HepG2 (cell line): ENCODE measurements around the gene AADACL2. TPM values are rescaled to one million over a fixed set of nuclear protein-coding genes. Genes with fewer than 3 reads are reported as not detected.

Experiments used
- ATAC-seq: fragments of 200-7000 bp; cut with Tn5 transposase; 3 replicates; pipeline ENCODE4 v1.9.1; 2020; ENCODE audit warnings: mild to moderate bottlenecking, moderate library complexity
- BruUV-seq: library from RNA; stranded (reverse); fragments of 400-500 nt; replicated peaks from 2 replicates; lab custom pipeline; 2021; lab: Mats Ljungman, UMichigan
- CTCF ChIA-PET: fragments of 300-600 bp; formaldehyde crosslinking; extraction: SDS; loops from one replicate; lab custom pipeline; 2021; ENCODE audit warnings: low total read pairs, inconsistent platforms, low intra/inter-chr PET ratio; lab: Yijun Ruan, JAX
- POLR2A ChIA-PET: fragments of 350-600 bp; sonication (Branson Sonifier 250); formaldehyde crosslinking; loops from one replicate; lab custom pipeline; 2020; ENCODE audit warnings: antibody characterized with exemption, inconsistent platforms; lab: Yijun Ruan, JAX
- DNase-seq: peaks from one replicate; pipeline ENCODE4 v3.0.0-alpha.2; 2015; ENCODE audit warnings: low spot score
- FAIRE-seq: peaks from 3 replicates; lab custom pipeline; 2011; peaks lifted over from hg19 to GRCh38; lab: Jason Lieb, UNC
- H2AFZ ChIP-seq: one replicate; pipeline ENCODE4 v1.6.1; 2011; ENCODE audit warnings: low read length, inconsistent platforms
- H3K27ac ChIP-seq: fragments of 300-600 bp; 3 replicates; pipeline ENCODE4 v1.8.0; 2011; ENCODE audit warnings: mixed run types, mild to moderate bottlenecking, mixed read lengths, low read length, inconsistent platforms; ENCODE audit not compliant: insufficient read depth; ENCODE audit errors: extremely low read length
- H3K27me3 ChIP-seq, 2 experiments: fragments of 200-600 bp in 1 of 2; 2 replicates in 1 of 2; 3 replicates in 1 of 2; pipeline versions ENCODE4 v1.6.0 to v1.8.0; 2011; ENCODE audit warnings: low read length in 2 of 2, mild to moderate bottlenecking in 2 of 2, moderate library complexity in 2 of 2, inconsistent platforms in 1 of 2; ENCODE audit not compliant: insufficient read depth in 2 of 2, control insufficient read depth in 1 of 2
- H3K36me3 ChIP-seq, 2 experiments: fragments of 200-600 bp in 1 of 2; replicated peaks in 1 of 2; 2 replicates in 1 of 2; 3 replicates in 1 of 2; pipeline versions ENCODE4 v1.5.1 to v1.8.0; 2011; ENCODE audit warnings: low read length in 2 of 2, inconsistent platforms in 1 of 2; ENCODE audit not compliant: insufficient read depth in 2 of 2, control insufficient read depth in 1 of 2
- H3K4me1 ChIP-seq: 2 replicates; pipeline ENCODE4 v1.5.1; 2012; ENCODE audit warnings: low read length, inconsistent platforms; ENCODE audit not compliant: insufficient read depth
- H3K4me2 ChIP-seq: 2 replicates; pipeline ENCODE4 v1.6.0; 2011; ENCODE audit warnings: low read depth, low read length, inconsistent platforms
- H3K4me3 ChIP-seq, 3 experiments: fragments of 200-600 bp in 1 of 3; sonication (generic), shearing (Covaris generic) in 1 of 3; replicated peaks in 1 of 3; 2 replicates each; pipeline ENCODE4 v1.5.1; 2011 to 2016; ENCODE audit warnings: low read length in 3 of 3, inconsistent platforms in 2 of 3, low read depth in 2 of 3, mild to moderate bottlenecking in 2 of 3, control low read depth in 1 of 3, mixed read lengths in 1 of 3; ENCODE audit not compliant: insufficient read depth in 1 of 3
- H3K79me2 ChIP-seq: one replicate; pipeline ENCODE4 v1.6.1; 2011; ENCODE audit warnings: low read length, inconsistent platforms; ENCODE audit not compliant: insufficient read depth
- H3K9ac ChIP-seq: 2 replicates; pipeline ENCODE4 v1.6.0; 2011; ENCODE audit warnings: mild to moderate bottlenecking, low read depth, low read length, inconsistent platforms; ENCODE audit not compliant: insufficient read depth
- H3K9me3 ChIP-seq: 2 replicates; pipeline ENCODE4 v1.5.1; 2012; ENCODE audit warnings: mild to moderate bottlenecking, low read length
- H4K20me1 ChIP-seq: 2 replicates; pipeline ENCODE4 v1.6.0; 2011; ENCODE audit warnings: inconsistent platforms, mild to moderate bottlenecking, low read length, moderate library complexity; ENCODE audit not compliant: insufficient read depth
- DPF2 ChIP-seq: sonication (generic); formaldehyde crosslinking; IDR thresholded peaks from 2 replicates; pipeline ENCODE4 v1.4.0; 2020; ENCODE audit warnings: mild to moderate bottlenecking, low read depth, missing genetic modification reagents, borderline replicate concordance
- JDP2 ChIP-seq: sonication (generic); formaldehyde crosslinking; IDR thresholded peaks from 2 replicates; pipeline ENCODE4 v1.8.1; 2022; ENCODE audit warnings: missing genetic modification reagents, borderline replicate concordance
- MBD4 ChIP-seq: IDR thresholded peaks from 2 replicates; pipeline ENCODE4 v1.6.1; 2012; ENCODE audit warnings: low read length, inconsistent platforms, borderline replicate concordance
- MED1 ChIP-seq: sonication (generic); formaldehyde crosslinking; IDR thresholded peaks from 2 replicates; pipeline ENCODE4 v1.4.0; 2020; ENCODE audit warnings: missing genetic modification reagents
- NFAT5 ChIP-seq: sonication (generic); formaldehyde crosslinking; IDR thresholded peaks from 2 replicates; pipeline ENCODE4 v1.4.0; 2020; ENCODE audit warnings: missing genetic modification reagents
- RFX1 ChIP-seq: fragments of 450-650 bp; IDR thresholded peaks from 2 replicates; pipeline ENCODE4 v1.6.1; 2017
- SIN3B ChIP-seq: fragments of 150-350 bp; IDR thresholded peaks from 2 replicates; pipeline ENCODE4 v1.6.1; 2014; ENCODE audit warnings: low read length
- SP140L ChIP-seq: sonication (generic); formaldehyde crosslinking; IDR thresholded peaks from 2 replicates; pipeline ENCODE4 v1.4.0; 2020; ENCODE audit warnings: missing genetic modification reagents, borderline replicate concordance
- TOE1 ChIP-seq: sonication (generic); formaldehyde crosslinking; IDR thresholded peaks from 2 replicates; pipeline ENCODE4 v1.4.0; 2020; ENCODE audit warnings: mild to moderate bottlenecking, missing genetic modification reagents
- U2AF1 ChIP-seq: fragments of 200-400 bp; formaldehyde crosslinking; optimal IDR thresholded peaks from 2 replicates; pipeline ENCODE3; 2017; ENCODE audit warnings: mild to moderate bottlenecking, low read depth, low read length
- ZBTB39 ChIP-seq: sonication (generic); formaldehyde crosslinking; IDR thresholded peaks from 2 replicates; pipeline ENCODE4 v1.5.0; 2020; ENCODE audit warnings: missing genetic modification reagents
- ZNF207 ChIP-seq: fragments of 450-650 bp; IDR thresholded peaks from 2 replicates; pipeline ENCODE4 v1.6.1; 2016; ENCODE audit warnings: antibody characterized with exemption, borderline replicate concordance
- ZNF24 ChIP-seq: fragments of 450-650 bp; IDR thresholded peaks from 2 replicates; pipeline ENCODE4 v1.6.1; 2017; ENCODE audit warnings: antibody characterized with exemption, mild to moderate bottlenecking
- ZNF296 ChIP-seq: sonication (generic); formaldehyde crosslinking; conservative IDR thresholded peaks from 2 replicates; pipeline ENCODE4 v1.5.0; 2020; ENCODE audit warnings: mild to moderate bottlenecking, missing genetic modification reagents
- ZNF383 ChIP-seq: sonication (generic); formaldehyde crosslinking; IDR thresholded peaks from 2 replicates; pipeline ENCODE4 v1.4.0; 2020; ENCODE audit warnings: missing genetic modification reagents, mild to moderate bottlenecking, borderline replicate concordance
- ZNF605 ChIP-seq: sonication (generic); formaldehyde crosslinking; IDR thresholded peaks from 2 replicates; pipeline ENCODE4 v1.8.0; 2022; ENCODE audit warnings: mild to moderate bottlenecking, missing genetic modification reagents
- ZNF703 ChIP-seq: sonication (generic); formaldehyde crosslinking; IDR thresholded peaks from 2 replicates; pipeline ENCODE4 v1.5.1; 2020; ENCODE audit warnings: missing genetic modification reagents, mild to moderate bottlenecking, moderate library complexity, borderline replicate concordance
- ZNF891 ChIP-seq: sonication (generic); formaldehyde crosslinking; IDR thresholded peaks from 2 replicates; pipeline ENCODE4 v1.5.0; 2020; ENCODE audit warnings: mild to moderate bottlenecking, missing genetic modification reagents
- ZSCAN9 ChIP-seq: IDR thresholded peaks from 2 replicates; pipeline ENCODE4 v1.6.1; 2016; ENCODE audit warnings: borderline replicate concordance
- WGBS: methylation state at CpG from one replicate; pipeline ENCODE4 v1.1.6; 2017; ENCODE audit warnings: low lambda C conversion rate; 5-methylcytosine and 5-hydroxymethylcytosine counted together
- in situ Hi-C: cut with HindIII; loops from 2 replicates; pipeline ENCODE4 v1.10.0; 2017; ENCODE audit warnings: low pct_unique_long_range_greater_than_20kb; ENCODE audit not compliant: extremely low pct_ligation_motif_present
- intact Hi-C: fragments of 100-400 bp; cut with micrococcal nuclease; formaldehyde crosslinking; loops from one replicate; pipeline ENCODE4 v1.10.0; 2022; ENCODE audit not compliant: unreplicated experiment
- polyA plus RNA-seq, 8 experiments: library from polyadenylated mRNA; depleted of rRNA in 3 of 8; stranded (reverse) in 7 of 8; unstranded in 1 of 8; fragments of >200 nt; fragmentation: Illumina TruSeq in 4 of 8; extraction: Trizol in 4 of 8; gene quantifications; 2 replicates each; pipeline versions ENCODE4 v1.2.1 to v1.2.3, GENCODE V29; 2011 to 2016; ENCODE audit warnings: low read depth in 4 of 8, missing spikeins in 1 of 8, mixed read lengths in 1 of 8; ENCODE audit not compliant: insufficient read depth in 1 of 8
- total RNA-seq, 5 experiments: library from RNA; depleted of rRNA; stranded (reverse); fragments of >200 nt; fragmentation: Illumina TruSeq; extraction: Trizol; gene quantifications; 2 replicates each; pipeline ENCODE4 v1.2.3, GENCODE V29; 2016; ENCODE audit warnings: low read depth in 1 of 5

Gene AADACL2
- total and polyA plus RNA-seq, 2 of the 13 experiments (the other 11 are each of a cell fraction or from before 2014, with no cell fraction given), result not detected

GRCh38 chr3:151690645-151691044 is 43.1 kb upstream of the AADACL2 start:
- intact Hi-C loops, result no loop called here
- no peak for TF ChIP-seq ZNF703
- TF ChIP-seq SP140L (CRISPR knock-in tag), result no peak
- no peak for TF ChIP-seq RFX1
- no peak for TF ChIP-seq ZBTB39
- no peak for TF ChIP-seq ZNF891
- no peak for TF ChIP-seq U2AF1
- no peak for TF ChIP-seq MBD4
- no peak for TF ChIP-seq MED1 (CRISPR knock-in tag)
- TF ChIP-seq ZNF207, result no peak
- TF ChIP-seq ZNF605 (CRISPR knock-in tag), result no peak
- no peak for TF ChIP-seq ZSCAN9 (CRISPR knock-in tag)
- TF ChIP-seq NFAT5 (CRISPR knock-in tag), result no peak
- TF ChIP-seq ZNF24, result no peak
- TF ChIP-seq ZNF296 (CRISPR knock-in tag), result no peak
- no peak for TF ChIP-seq SIN3B
- TF ChIP-seq JDP2, result no peak
- no peak for TF ChIP-seq ZNF383 (CRISPR knock-in tag)
- no peak for TF ChIP-seq TOE1 (CRISPR knock-in tag)
- TF ChIP-seq DPF2 (CRISPR knock-in tag), result no peak

More at GRCh38 chr3:151690645-151691044, 43.1 kb upstream of the AADACL2 start:
- BruUV-seq, result no TSS peak
- no peak overlapping the region for H3K9ac ChIP-seq
- H3K4me1 ChIP-seq, result no peaks in the 10 kb centered on the region
- FAIRE-seq, result no peak
- no peak overlapping the region for H2AFZ ChIP-seq
- ChIA-PET CTCF (no interaction called here), POLR2A (no interaction called here)
- H3K27me3 ChIP-seq, result no peaks in the 10 kb centered on the region
- 0% methylated on average over 1 of the region's 1 CpG for WGBS
- no peak for DNase-seq
- H3K4me3 ChIP-seq, result no peak overlapping the region
- H3K36me3 ChIP-seq, result no peaks in the 10 kb centered on the region
- ATAC-seq, result no peak
- no peaks in the 10 kb centered on the region for H4K20me1 ChIP-seq
- in situ Hi-C loops, result no loop called here
- H3K79me2 ChIP-seq, result no peaks in the 10 kb centered on the region
- H3K4me2 ChIP-seq, result no peak overlapping the region
- H3K27ac ChIP-seq, result no peak overlapping the region
- no peaks in the 10 kb centered on the region for H3K9me3 ChIP-seq
